ENCODE data around the gene EFTUD2. TPM values are rescaled to one million over a fixed set of nuclear protein-coding genes. Genes with fewer than 3 reads are reported as not detected.

Gene EFTUD2
- total and polyA plus RNA-seq, 9 of the 15 experiments (the other 6 are each of a cell fraction or from before 2014, with no cell fraction given), result 65.8 to 362 (median 218) TPM

DNA sequence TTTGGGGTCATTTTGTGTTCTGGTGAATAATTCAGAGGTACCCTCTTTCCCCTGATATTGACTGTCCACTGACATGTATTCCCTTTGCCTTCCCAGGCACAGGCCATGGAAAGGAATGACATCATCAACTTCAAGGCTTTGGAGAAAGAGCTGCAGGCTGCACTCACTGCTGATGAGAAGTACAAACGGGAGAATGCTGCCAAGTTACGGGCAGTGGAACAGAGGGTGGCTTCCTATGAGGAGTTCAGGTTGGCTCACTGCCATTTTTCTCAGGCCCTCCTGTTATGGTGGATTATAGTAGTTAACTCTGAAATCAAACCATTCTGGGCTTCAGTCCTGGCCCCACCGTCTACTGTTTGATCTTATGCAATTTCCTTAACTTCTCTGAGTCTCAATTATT is 1.6 kb upstream of the EFTUD2 start (continued):
- TF ChIP-seq ASH1L (IDR thresholded peaks at IDR 0.05; ENCODE audit: borderline replicate concordance, low read depth, partially characterized antibody), result no peak
- peak; percentile 75 for TF ChIP-seq ATF7 (IDR thresholded peaks at IDR 0.05)
- no peak for TF ChIP-seq NUFIP1 (IDR thresholded peaks at IDR 0.05; ENCODE audit: partially characterized antibody)
- TF ChIP-seq, protein P1, sequence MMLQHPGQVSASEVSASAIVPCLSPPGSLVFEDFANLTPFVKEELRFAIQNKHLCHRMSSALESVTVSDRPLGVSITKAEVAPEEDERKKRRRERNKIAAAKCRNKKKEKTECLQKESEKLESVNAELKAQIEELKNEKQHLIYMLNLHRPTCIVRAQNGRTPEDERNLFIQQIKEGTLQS (IDR thresholded peaks at IDR 0.05), result peak; percentile 86
- TF ChIP-seq, protein P1 (CRISPR knock-in tag; conservative IDR thresholded peaks at IDR 0.05), result no peak
- TF ChIP-seq KLF16 (IDR thresholded peaks at IDR 0.05), result no peak
- no peak for TF ChIP-seq RBM22 (IDR thresholded peaks at IDR 0.05; ENCODE audit: low read depth, low read length, poor library complexity, severe bottlenecking)

DNA sequence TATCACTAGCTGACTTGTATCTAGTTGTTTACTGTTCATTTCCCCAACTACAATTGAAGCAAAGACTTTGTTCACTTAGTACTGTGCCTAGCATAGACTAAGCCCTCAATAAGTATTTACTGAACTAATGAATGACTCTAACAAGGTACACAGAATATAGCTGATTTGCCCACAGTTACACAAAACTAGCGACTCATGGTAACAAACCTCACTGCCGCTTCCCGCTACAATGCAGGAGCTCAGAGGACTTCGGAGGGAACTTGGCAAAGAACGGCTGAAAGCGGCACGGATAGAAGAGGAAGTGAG is 524 bp downstream of the EFTUD2 start:
- peak overlapping the region; percentile 72 for H3K4me3 ChIP-seq
- H3K79me2 ChIP-seq (ENCODE audit: control insufficient read depth, insufficient read depth, low read length), result peaks cover 53% of the 10 kb centered on the region
- intact Hi-C loops (cut with micrococcal nuclease), result no loop called here
- peak; percentile 83; the same call in 1 of the 3 replicates for ATAC-seq
- H3K36me3 ChIP-seq (ENCODE audit: control insufficient read depth, insufficient read depth, low read length), result peaks cover 29% of the 10 kb centered on the region
- H4K20me1 ChIP-seq (replicated peaks; ENCODE audit: control insufficient read depth, insufficient read depth, low read length), result no peaks in the 10 kb centered on the region; the same call in 1 of the 2 replicates
- H3K27me3 ChIP-seq (ENCODE audit: control insufficient read depth in 2 of 2, insufficient read depth in 2 of 2, low read length in 2 of 2), result no peaks in the 10 kb centered on the region
- in situ Hi-C loops (cut with MboI), result no loop called here
- ChIA-PET POLR2A (interaction anchor here (0.6 to 5.3 kb wide), 11 partner anchors 9 to 574 kb away, joined by 3 to 28 read pairs (median 4); partner anchors contain the start of genes NMT1 and SLC25A39), CTCF (ENCODE audit: low intra/inter-chr PET ratio) (no interaction called here)
- 0% methylated on average over 7 of the region's 7 CpGs for WGBS (ENCODE audit: insufficient coverage, low coverage, missing lambda C conversion rate)
- peak overlapping the region; percentile 94 for H3K9ac ChIP-seq (ENCODE audit: insufficient read depth in 1 of 2, low read depth in 2 of 2, low read length in 2 of 2)
- H3K4me2 ChIP-seq (ENCODE audit: insufficient read depth, low read length), result peak overlapping the region; percentile 94
- no TSS peak for BruUV-seq (replicated peaks)
- DNase-seq (ENCODE audit: extremely low read depth in 1 of 4, low spot score in 3 of 4), result no peak
- no peaks in the 10 kb centered on the region for H3K9me1 ChIP-seq (ENCODE audit: control insufficient read depth, insufficient read depth, low read length)
- H2AFZ ChIP-seq (ENCODE audit: low read depth, low read length), result peak overlapping the region; percentile 99
- H3K9me3 ChIP-seq (replicated peaks; ENCODE audit: control insufficient read depth, insufficient read depth, low read depth, low read length), result no peaks in the 10 kb centered on the region
- H3K4me1 ChIP-seq (replicated peaks in 1 of 2; ENCODE audit: control insufficient read depth in 2 of 2, insufficient read depth in 2 of 2, low read length in 2 of 2), result peaks cover 7 to 9% of the 10 kb centered on the region in 2 experiments; a peak in 3 of 5 replicates
- peak; percentile 61 for FAIRE-seq
- peak overlapping the region; percentile 99 for H3K27ac ChIP-seq (ENCODE audit: extremely low read depth, low read depth, low read length)
- TF ChIP-seq, protein P2, sequence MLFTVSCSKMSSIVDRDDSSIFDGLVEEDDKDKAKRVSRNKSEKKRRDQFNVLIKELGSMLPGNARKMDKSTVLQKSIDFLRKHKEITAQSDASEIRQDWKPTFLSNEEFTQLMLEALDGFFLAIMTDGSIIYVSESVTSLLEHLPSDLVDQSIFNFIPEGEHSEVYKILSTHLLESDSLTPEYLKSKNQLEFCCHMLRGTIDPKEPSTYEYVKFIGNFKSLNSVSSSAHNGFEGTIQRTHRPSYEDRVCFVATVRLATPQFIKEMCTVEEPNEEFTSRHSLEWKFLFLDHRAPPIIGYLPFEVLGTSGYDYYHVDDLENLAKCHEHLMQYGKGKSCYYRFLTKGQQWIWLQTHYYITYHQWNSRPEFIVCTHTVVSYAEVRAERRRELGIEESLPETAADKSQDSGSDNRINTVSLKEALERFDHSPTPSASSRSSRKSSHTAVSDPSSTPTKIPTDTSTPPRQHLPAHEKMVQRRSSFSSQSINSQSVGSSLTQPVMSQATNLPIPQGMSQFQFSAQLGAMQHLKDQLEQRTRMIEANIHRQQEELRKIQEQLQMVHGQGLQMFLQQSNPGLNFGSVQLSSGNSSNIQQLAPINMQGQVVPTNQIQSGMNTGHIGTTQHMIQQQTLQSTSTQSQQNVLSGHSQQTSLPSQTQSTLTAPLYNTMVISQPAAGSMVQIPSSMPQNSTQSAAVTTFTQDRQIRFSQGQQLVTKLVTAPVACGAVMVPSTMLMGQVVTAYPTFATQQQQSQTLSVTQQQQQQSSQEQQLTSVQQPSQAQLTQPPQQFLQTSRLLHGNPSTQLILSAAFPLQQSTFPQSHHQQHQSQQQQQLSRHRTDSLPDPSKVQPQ (CRISPR knock-in tag; IDR thresholded peaks at IDR 0.05; ENCODE audit: borderline replicate concordance), result no peak
- TF ChIP-seq BMI1 (IDR thresholded peaks at IDR 0.05; ENCODE audit: low read length) (no peak), ZNF274 (IDR thresholded peaks at IDR 0.05; ENCODE audit: borderline replicate concordance, low read depth, low read length) (no peak), FOXJ3 (CRISPR knock-in tag; IDR thresholded peaks at IDR 0.05) (no peak), ZSCAN29 (IDR thresholded peaks at IDR 0.05) (no peak), POLR2AphosphoS2 (IDR thresholded peaks at IDR 0.05; ENCODE audit: low read length) (no peak)
- TF ChIP-seq, protein P3, sequence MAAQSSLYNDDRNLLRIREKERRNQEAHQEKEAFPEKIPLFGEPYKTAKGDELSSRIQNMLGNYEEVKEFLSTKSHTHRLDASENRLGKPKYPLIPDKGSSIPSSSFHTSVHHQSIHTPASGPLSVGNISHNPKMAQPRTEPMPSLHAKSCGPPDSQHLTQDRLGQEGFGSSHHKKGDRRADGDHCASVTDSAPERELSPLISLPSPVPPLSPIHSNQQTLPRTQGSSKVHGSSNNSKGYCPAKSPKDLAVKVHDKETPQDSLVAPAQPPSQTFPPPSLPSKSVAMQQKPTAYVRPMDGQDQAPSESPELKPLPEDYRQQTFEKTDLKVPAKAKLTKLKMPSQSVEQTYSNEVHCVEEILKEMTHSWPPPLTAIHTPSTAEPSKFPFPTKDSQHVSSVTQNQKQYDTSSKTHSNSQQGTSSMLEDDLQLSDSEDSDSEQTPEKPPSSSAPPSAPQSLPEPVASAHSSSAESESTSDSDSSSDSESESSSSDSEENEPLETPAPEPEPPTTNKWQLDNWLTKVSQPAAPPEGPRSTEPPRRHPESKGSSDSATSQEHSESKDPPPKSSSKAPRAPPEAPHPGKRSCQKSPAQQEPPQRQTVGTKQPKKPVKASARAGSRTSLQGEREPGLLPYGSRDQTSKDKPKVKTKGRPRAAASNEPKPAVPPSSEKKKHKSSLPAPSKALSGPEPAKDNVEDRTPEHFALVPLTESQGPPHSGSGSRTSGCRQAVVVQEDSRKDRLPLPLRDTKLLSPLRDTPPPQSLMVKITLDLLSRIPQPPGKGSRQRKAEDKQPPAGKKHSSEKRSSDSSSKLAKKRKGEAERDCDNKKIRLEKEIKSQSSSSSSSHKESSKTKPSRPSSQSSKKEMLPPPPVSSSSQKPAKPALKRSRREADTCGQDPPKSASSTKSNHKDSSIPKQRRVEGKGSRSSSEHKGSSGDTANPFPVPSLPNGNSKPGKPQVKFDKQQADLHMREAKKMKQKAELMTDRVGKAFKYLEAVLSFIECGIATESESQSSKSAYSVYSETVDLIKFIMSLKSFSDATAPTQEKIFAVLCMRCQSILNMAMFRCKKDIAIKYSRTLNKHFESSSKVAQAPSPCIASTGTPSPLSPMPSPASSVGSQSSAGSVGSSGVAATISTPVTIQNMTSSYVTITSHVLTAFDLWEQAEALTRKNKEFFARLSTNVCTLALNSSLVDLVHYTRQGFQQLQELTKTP (IDR thresholded peaks at IDR 0.05; ENCODE audit: low read depth in 1 of 2, partially characterized antibody in 2 of 2), result no peak

Measured in K562 (cell line).